NCI-H460 (cell line): ENCODE measurements around the gene GOLGA6C. TPM values are rescaled to one million over a fixed set of nuclear protein-coding genes. Genes with fewer than 3 reads are reported as not detected.
"Not testable (repeated sequence)": the region's sequence is repeated elsewhere in the genome, so short reads cannot be mapped to it uniquely, and the experiment has no call there.

Source experiments
- DNase-seq: peaks from one replicate; pipeline ENCODE4 v3.0.0-alpha.2; 2016; ENCODE audit warnings: low read depth; ENCODE audit errors: extremely low read depth
- total RNA-seq: library from RNA; depleted of rRNA; stranded (reverse); fragments of >200 nt; shearing (Covaris generic); gene quantifications from 2 replicates; pipeline ENCODE4 v1.2.3, GENCODE V29; 2014

GOLGA6C gene
- total RNA-seq, 1 experiment from 2014 or later: not detected

- DNase-seq: not testable (repeated sequence)
Observed at GRCh38 chr15:75227112-75227511, 31.0 kb upstream of the GOLGA6C start.

GRCh38 chr15:75227663-75228280, 30.4 kb upstream of the GOLGA6C start:
- DNase-seq: no peak

GRCh38 chr15:75228787-75229186, 29.3 kb upstream of the GOLGA6C start:
- DNase-seq: no peak

- DNase-seq: no peak
Observed at GRCh38 chr15:75229191-75230015, 28.7 kb upstream of the GOLGA6C start.

- no peak for DNase-seq
Observed at GRCh38 chr15:75230016-75230343, 28.2 kb upstream of the GOLGA6C start.

- DNase-seq: no peak
Observed at GRCh38 chr15:75230551-75231371, 27.4 kb upstream of the GOLGA6C start.

- DNase-seq: no peak
Observed at GRCh38 chr15:75231836-75232235, 26.3 kb upstream of the GOLGA6C start.

GRCh38 chr15:75232252-75232813, 25.8 kb upstream of the GOLGA6C start:
- DNase-seq: no peak

GRCh38 chr15:75232826-75233503, 25.2 kb upstream of the GOLGA6C start:
- DNase-seq: no peak

GRCh38 chr15:75233504-75234190, 24.5 kb upstream of the GOLGA6C start:
- no peak for DNase-seq

GRCh38 chr15:75234191-75234810, 23.8 kb upstream of the GOLGA6C start:
- no peak for DNase-seq

GRCh38 chr15:75235051-75235673, 23.0 kb upstream of the GOLGA6C start:
- no peak for DNase-seq

GRCh38 chr15:75235760-75236729, 22.1 kb upstream of the GOLGA6C start:
- DNase-seq: no peak

- DNase-seq: no peak
Observed at GRCh38 chr15:75237316-75237982, 20.7 kb upstream of the GOLGA6C start.

GRCh38 chr15:75238150-75238549, 20.0 kb upstream of the GOLGA6C start:
- DNase-seq: no peak

GRCh38 chr15:75245741-75246140, 12.4 kb upstream of the GOLGA6C start:
- DNase-seq: not testable (repeated sequence)

GRCh38 chr15:75248991-75249390, 9.1 kb upstream of the GOLGA6C start:
- not testable (repeated sequence) for DNase-seq
